OCI-LY1 (cell line): ENCODE data around the gene CISD2.
"Not testable (repeated sequence)": the region's sequence is repeated elsewhere in the genome, so short reads cannot be mapped to it uniquely, and the experiment has no call there.

Experiments
- H2AFZ ChIP-seq: fragments of 200-600 bp; sonication (generic), shearing (Covaris generic); 2 replicates; pipeline ENCODE4 v1.6.0; 2014; ENCODE audit warnings: antibody characterized with exemption, mild to moderate bottlenecking, low read length
- H3F3A ChIP-seq: fragments of 200-600 bp; sonication (generic), shearing (Covaris generic); 2 replicates; pipeline ENCODE4 v1.6.0; 2014; ENCODE audit warnings: mild to moderate bottlenecking, antibody characterized with exemption, low read length, moderate library complexity; ENCODE audit not compliant: insufficient read depth
- H3K27ac ChIP-seq: fragments of 200-600 bp; sonication (generic); 2 replicates; pipeline ENCODE4 v1.5.1; 2014; ENCODE audit warnings: low read length, mixed run types, mild to moderate bottlenecking, low read depth; ENCODE audit not compliant: poor library complexity, severe bottlenecking
- H3K27me3 ChIP-seq: fragments of 200-600 bp; sonication (generic); 2 replicates; pipeline ENCODE4 v1.6.0; 2014; ENCODE audit warnings: antibody characterized with exemption, mild to moderate bottlenecking, low read length, moderate library complexity; ENCODE audit not compliant: insufficient read depth
- H3K36me3 ChIP-seq: fragments of 200-600 bp; sonication (generic); 2 replicates; pipeline ENCODE4 v1.6.1; 2014; ENCODE audit warnings: mild to moderate bottlenecking, antibody characterized with exemption, low read length, moderate library complexity, mixed read lengths; ENCODE audit not compliant: insufficient read depth
- H3K4me1 ChIP-seq: fragments of 200-600 bp; sonication (generic); 2 replicates; pipeline ENCODE4 v1.5.1; 2014; ENCODE audit warnings: mild to moderate bottlenecking, low read length, moderate library complexity; ENCODE audit not compliant: insufficient read depth, severe bottlenecking
- H3K4me2 ChIP-seq: fragments of 200-600 bp; sonication (generic), shearing (Covaris generic); 2 replicates; pipeline ENCODE4 v1.6.1; 2014; ENCODE audit warnings: low read length
- H3K4me3 ChIP-seq: fragments of 200-600 bp; sonication (generic); 2 replicates; pipeline ENCODE4 v1.5.1; 2014; ENCODE audit warnings: low read length, low read depth, mild to moderate bottlenecking, mixed read lengths; ENCODE audit not compliant: poor library complexity, severe bottlenecking
- H3K79me2 ChIP-seq: fragments of 200-600 bp; shearing (Covaris generic); 2 replicates; pipeline ENCODE4 v1.6.1; 2016; ENCODE audit warnings: mixed run types, low read length, mixed read lengths; ENCODE audit not compliant: insufficient read depth
- H3K9ac ChIP-seq: fragments of 200-600 bp; sonication (generic), shearing (Covaris generic); 2 replicates; pipeline ENCODE4 v1.6.1; 2014; ENCODE audit warnings: mild to moderate bottlenecking, low read length, mixed read lengths
- H3K9me2 ChIP-seq: fragments of 200-600 bp; sonication (generic), shearing (Covaris generic); 2 replicates; pipeline ENCODE4 v1.6.1; 2014; ENCODE audit warnings: low read depth, mild to moderate bottlenecking, low read length, mixed read lengths
- H3K9me3 ChIP-seq: fragments of 200-600 bp; shearing (Covaris generic); 2 replicates; pipeline ENCODE4 v1.6.1; 2014; ENCODE audit warnings: low read length, mixed read lengths
- H4K20me1 ChIP-seq: fragments of 200-600 bp; sonication (generic), shearing (Covaris generic); 2 replicates; pipeline ENCODE4 v1.6.0; 2016; ENCODE audit warnings: mild to moderate bottlenecking, low read length; ENCODE audit not compliant: insufficient read depth
- EZH2 ChIP-seq: fragments of 200-600 bp; sonication (generic), shearing (Covaris generic); IDR thresholded peaks from 2 replicates; pipeline ENCODE4 v1.8.0; 2017; ENCODE audit warnings: borderline replicate concordance, mixed run types, mild to moderate bottlenecking, antibody characterized with exemption, low read length, moderate library complexity, mixed read lengths
- TF ChIP-seq, protein P1 (sequence below): fragments of 200-600 bp; sonication (generic), shearing (Covaris generic); IDR thresholded peaks from 2 replicates; pipeline ENCODE4 v1.5.1; 2017; ENCODE audit warnings: mild to moderate bottlenecking, antibody characterized with exemption, low read length, moderate library complexity, mixed read lengths

The CISD2 gene

DNA sequence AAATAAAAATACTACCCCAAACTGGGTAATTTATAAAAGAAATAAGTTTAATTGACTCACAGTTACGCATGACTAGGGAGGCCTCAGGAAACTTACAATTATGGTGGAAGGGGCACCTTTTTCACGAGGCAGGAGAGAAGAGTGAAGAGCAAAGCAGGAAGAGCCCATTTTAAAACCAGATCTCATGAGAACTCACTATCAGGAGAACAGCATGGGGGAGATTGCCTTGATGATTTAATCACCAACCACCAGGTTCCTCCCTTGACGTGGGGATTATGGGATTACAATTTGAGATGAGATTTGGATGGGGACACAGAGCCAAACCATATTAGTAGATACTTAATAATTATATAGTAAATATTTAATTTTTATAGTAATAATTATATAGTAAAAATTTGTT lies 10.1 kb downstream of the CISD2 start:
- H3K9ac ChIP-seq, result no peak overlapping the region
- H3K4me2 ChIP-seq, result no peak overlapping the region
- no peak overlapping the region for H3K27ac ChIP-seq
- H3K4me3 ChIP-seq, result no peak overlapping the region
- H2AFZ ChIP-seq, result no peak overlapping the region
- peaks cover 58% of the 10 kb centered on the region for H3K36me3 ChIP-seq
- no peaks in the 10 kb centered on the region for H4K20me1 ChIP-seq
- no peaks in the 10 kb centered on the region for H3K27me3 ChIP-seq
- H3K9me2 ChIP-seq, result no peaks in the 10 kb centered on the region
- H3K9me3 ChIP-seq, result peaks cover 17% of the 10 kb centered on the region
- TF ChIP-seq, protein P1, sequence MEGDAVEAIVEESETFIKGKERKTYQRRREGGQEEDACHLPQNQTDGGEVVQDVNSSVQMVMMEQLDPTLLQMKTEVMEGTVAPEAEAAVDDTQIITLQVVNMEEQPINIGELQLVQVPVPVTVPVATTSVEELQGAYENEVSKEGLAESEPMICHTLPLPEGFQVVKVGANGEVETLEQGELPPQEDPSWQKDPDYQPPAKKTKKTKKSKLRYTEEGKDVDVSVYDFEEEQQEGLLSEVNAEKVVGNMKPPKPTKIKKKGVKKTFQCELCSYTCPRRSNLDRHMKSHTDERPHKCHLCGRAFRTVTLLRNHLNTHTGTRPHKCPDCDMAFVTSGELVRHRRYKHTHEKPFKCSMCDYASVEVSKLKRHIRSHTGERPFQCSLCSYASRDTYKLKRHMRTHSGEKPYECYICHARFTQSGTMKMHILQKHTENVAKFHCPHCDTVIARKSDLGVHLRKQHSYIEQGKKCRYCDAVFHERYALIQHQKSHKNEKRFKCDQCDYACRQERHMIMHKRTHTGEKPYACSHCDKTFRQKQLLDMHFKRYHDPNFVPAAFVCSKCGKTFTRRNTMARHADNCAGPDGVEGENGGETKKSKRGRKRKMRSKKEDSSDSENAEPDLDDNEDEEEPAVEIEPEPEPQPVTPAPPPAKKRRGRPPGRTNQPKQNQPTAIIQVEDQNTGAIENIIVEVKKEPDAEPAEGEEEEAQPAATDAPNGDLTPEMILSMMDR, result no peak
- TF ChIP-seq EZH2, result no peak
- H3F3A ChIP-seq, result no peaks in the 10 kb centered on the region
- H3K79me2 ChIP-seq, result peaks cover 10% of the 10 kb centered on the region; the same call in 1 of the 2 replicates
- H3K4me1 ChIP-seq, result no peaks in the 10 kb centered on the region

DNA sequence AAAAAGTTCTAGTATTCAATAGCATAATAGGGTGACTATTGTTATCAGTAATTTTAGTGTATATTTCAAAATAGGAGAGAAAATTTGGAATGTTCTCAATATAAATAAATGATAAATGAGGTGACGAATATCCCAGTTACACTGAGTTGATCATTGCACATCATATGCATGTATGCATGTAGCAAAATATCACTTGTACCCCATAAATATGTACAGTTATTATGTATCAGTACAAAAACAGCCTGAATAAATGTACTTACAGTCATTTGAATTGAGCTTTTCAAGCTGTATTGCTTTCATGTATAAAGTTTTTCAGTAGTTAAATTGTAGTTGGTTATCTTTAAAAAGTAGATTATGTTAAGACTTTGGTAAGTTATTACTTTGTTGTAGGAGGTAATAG lies 12.6 kb downstream of the CISD2 start:
- Histone ChIP-seq H3K4me1 (no peaks in the 10 kb centered on the region), H3K36me3 (peaks cover 53% of the 10 kb centered on the region), H3K27me3 (no peaks in the 10 kb centered on the region), H3K4me3 (no peak overlapping the region), H3K27ac (no peak overlapping the region), H3K4me2 (no peak overlapping the region), H3F3A (no peaks in the 10 kb centered on the region), H2AFZ (no peak overlapping the region), H3K79me2 (peaks cover 16% of the 10 kb centered on the region), H3K9ac (no peak overlapping the region), H4K20me1 (no peaks in the 10 kb centered on the region), H3K9me3 (peaks cover 9% of the 10 kb centered on the region), H3K9me2 (no peaks in the 10 kb centered on the region)
- TF ChIP-seq, protein P1, result no peak
- TF ChIP-seq EZH2, result no peak

DNA sequence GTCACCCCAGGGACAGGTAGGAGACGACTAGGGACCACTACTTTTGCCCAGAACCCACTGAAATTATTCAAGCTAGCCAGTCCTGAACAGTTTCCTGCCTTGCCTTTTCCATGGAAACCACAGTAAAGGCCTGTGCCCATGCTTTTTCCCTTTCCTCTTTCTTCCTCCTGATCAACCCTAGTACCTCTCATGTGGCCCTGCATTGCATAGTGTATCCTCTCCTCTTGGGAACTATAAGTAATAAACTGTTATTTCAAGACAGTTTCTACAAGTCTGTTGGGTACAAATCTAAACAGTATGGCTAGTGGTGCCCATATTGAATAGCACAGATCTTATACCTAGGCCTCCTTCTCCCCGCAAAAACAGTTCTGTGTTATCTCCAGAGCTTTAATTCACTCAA lies 14.5 kb downstream of the CISD2 start:
- H2AFZ ChIP-seq, result no peak overlapping the region
- H3K36me3 ChIP-seq, result peaks cover 38% of the 10 kb centered on the region
- TF ChIP-seq, protein P1, result no peak
- TF ChIP-seq EZH2, result no peak
- no peak overlapping the region for H3K4me2 ChIP-seq
- H3K79me2 ChIP-seq, result peaks cover 16% of the 10 kb centered on the region
- H3K4me1 ChIP-seq, result no peaks in the 10 kb centered on the region
- H3K27me3 ChIP-seq, result no peaks in the 10 kb centered on the region
- no peaks in the 10 kb centered on the region for H3K9me2 ChIP-seq
- no peaks in the 10 kb centered on the region for H4K20me1 ChIP-seq
- no peak overlapping the region for H3K9ac ChIP-seq
- no peaks in the 10 kb centered on the region for H3K9me3 ChIP-seq
- H3K27ac ChIP-seq, result no peak overlapping the region
- no peak overlapping the region for H3K4me3 ChIP-seq
- H3F3A ChIP-seq, result no peaks in the 10 kb centered on the region

- not testable (repeated sequence) for H4K20me1 ChIP-seq, H3K9me3 ChIP-seq, H3K4me1 ChIP-seq, H3K27ac ChIP-seq, H3F3A ChIP-seq, H3K9me2 ChIP-seq, H3K9ac ChIP-seq, H3K4me3 ChIP-seq, H2AFZ ChIP-seq, H3K27me3 ChIP-seq, H3K4me2 ChIP-seq
- Histone ChIP-seq H3K79me2 (peaks cover 11% of the 10 kb centered on the region), H3K36me3 (peaks cover 24% of the 10 kb centered on the region)
These were observed 19.8 kb downstream of the CISD2 start for GRCh38 chr4:102888570-102888969.

- H3K4me3 ChIP-seq, H4K20me1 ChIP-seq, H3K4me2 ChIP-seq, H3K9me2 ChIP-seq, H3K9ac ChIP-seq, H3K4me1 ChIP-seq, H3K27ac ChIP-seq, H3K79me2 ChIP-seq, H3F3A ChIP-seq, H2AFZ ChIP-seq, H3K9me3 ChIP-seq, H3K27me3 ChIP-seq: not testable (repeated sequence)
- peaks cover 17% of the 10 kb centered on the region for H3K36me3 ChIP-seq
These were observed 21.1 kb downstream of the CISD2 start for GRCh38 chr4:102889866-102890265.

- H3F3A ChIP-seq, H3K79me2 ChIP-seq, H3K9me2 ChIP-seq, H3K9ac ChIP-seq, H3K9me3 ChIP-seq, H3K27ac ChIP-seq, H3K27me3 ChIP-seq, H3K4me3 ChIP-seq, H3K4me2 ChIP-seq, H3K36me3 ChIP-seq, H3K4me1 ChIP-seq, H2AFZ ChIP-seq, H4K20me1 ChIP-seq: not testable (repeated sequence)
These were observed 27.8 kb downstream of the CISD2 start for GRCh38 chr4:102896547-102896946.
